ENCODE data around the gene RPL27A. TPM values are rescaled to one million over a fixed set of nuclear protein-coding genes. Genes with fewer than 3 reads are reported as not detected.

RPL27A gene
- total and polyA plus RNA-seq, 2 of the 8 experiments (the other 6 are each of a cell fraction or from before 2014, with no cell fraction given), result 1,756 to 1,777 TPM

DNA sequence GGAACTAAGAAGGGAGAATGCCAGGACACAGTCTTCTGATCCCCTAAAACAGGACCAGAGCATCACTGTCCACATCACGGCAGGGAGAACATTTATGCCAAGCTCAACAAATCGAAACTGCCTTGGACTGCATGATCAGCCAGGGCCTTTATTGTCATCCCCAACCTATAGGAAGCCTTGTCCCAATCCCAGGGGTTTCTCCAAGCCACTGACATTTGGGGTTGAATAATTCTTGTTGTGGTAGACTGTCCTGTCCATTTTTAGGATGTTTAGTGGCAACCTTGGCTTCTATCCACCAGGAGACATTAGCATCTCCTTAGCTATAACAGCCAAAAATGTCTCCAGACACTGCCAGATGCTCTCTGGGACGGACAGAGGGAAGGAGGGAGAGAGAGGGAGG is 37.1 kb downstream of the RPL27A start (continued):
- TF ChIP-seq, protein P1, sequence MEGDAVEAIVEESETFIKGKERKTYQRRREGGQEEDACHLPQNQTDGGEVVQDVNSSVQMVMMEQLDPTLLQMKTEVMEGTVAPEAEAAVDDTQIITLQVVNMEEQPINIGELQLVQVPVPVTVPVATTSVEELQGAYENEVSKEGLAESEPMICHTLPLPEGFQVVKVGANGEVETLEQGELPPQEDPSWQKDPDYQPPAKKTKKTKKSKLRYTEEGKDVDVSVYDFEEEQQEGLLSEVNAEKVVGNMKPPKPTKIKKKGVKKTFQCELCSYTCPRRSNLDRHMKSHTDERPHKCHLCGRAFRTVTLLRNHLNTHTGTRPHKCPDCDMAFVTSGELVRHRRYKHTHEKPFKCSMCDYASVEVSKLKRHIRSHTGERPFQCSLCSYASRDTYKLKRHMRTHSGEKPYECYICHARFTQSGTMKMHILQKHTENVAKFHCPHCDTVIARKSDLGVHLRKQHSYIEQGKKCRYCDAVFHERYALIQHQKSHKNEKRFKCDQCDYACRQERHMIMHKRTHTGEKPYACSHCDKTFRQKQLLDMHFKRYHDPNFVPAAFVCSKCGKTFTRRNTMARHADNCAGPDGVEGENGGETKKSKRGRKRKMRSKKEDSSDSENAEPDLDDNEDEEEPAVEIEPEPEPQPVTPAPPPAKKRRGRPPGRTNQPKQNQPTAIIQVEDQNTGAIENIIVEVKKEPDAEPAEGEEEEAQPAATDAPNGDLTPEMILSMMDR (IDR thresholded peaks at IDR 0.05; ENCODE audit: control extremely low read depth in 1 of 3, insufficient read depth in 1 of 3, low read depth in 1 of 3, low read length in 3 of 3), result no peak
- no peak for TF ChIP-seq TEAD4 (IDR thresholded peaks at IDR 0.05; ENCODE audit: low read depth, low read length)
- TF ChIP-seq RXRA (IDR thresholded peaks at IDR 0.05; ENCODE audit: insufficient read depth, low read depth, low read length), result no peak
- TF ChIP-seq, protein P2, sequence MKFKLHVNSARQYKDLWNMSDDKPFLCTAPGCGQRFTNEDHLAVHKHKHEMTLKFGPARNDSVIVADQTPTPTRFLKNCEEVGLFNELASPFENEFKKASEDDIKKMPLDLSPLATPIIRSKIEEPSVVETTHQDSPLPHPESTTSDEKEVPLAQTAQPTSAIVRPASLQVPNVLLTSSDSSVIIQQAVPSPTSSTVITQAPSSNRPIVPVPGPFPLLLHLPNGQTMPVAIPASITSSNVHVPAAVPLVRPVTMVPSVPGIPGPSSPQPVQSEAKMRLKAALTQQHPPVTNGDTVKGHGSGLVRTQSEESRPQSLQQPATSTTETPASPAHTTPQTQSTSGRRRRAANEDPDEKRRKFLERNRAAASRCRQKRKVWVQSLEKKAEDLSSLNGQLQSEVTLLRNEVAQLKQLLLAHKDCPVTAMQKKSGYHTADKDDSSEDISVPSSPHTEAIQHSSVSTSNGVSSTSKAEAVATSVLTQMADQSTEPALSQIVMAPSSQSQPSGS (IDR thresholded peaks at IDR 0.05; ENCODE audit: low read length), result no peak

Data from H1 (cell line).